Hepatocyte (in vitro differentiated cells): ENCODE measurements around the gene CD300LB. TPM values are rescaled to one million over a fixed set of nuclear protein-coding genes. Genes with fewer than 3 reads are reported as not detected.

ENCODE experiments used
- DNase-seq: peaks from one replicate; pipeline ENCODE4 v3.0.0-alpha.2; 2016; ENCODE audit warnings: low spot score
- H2AFZ ChIP-seq: fragments of 200-600 bp; sonication (generic); 2 replicates; pipeline ENCODE4 v1.6.0; 2016; ENCODE audit warnings: antibody characterized with exemption, mild to moderate bottlenecking
- H3K27ac ChIP-seq: fragments of 200-600 bp; sonication (generic); 2 replicates; pipeline ENCODE4 v1.5.1; 2016; ENCODE audit warnings: mild to moderate bottlenecking
- H3K27me3 ChIP-seq: fragments of 200-600 bp; sonication (generic); 2 replicates; pipeline ENCODE4 v1.6.1; 2016
- H3K36me3 ChIP-seq: fragments of 200-600 bp; sonication (generic); replicated peaks from 2 replicates; pipeline ENCODE4 v1.5.1; 2016; ENCODE audit warnings: low read depth; ENCODE audit not compliant: insufficient read depth
- H3K4me1 ChIP-seq: fragments of 200-600 bp; sonication (generic); 2 replicates; pipeline ENCODE4 v1.5.1; 2016; ENCODE audit warnings: mild to moderate bottlenecking, moderate library complexity; ENCODE audit not compliant: insufficient read depth
- H3K4me2 ChIP-seq: fragments of 200-600 bp; sonication (generic); 2 replicates; pipeline ENCODE4 v1.6.0; 2016
- H3K4me3 ChIP-seq: fragments of 200-600 bp; sonication (generic); 2 replicates; pipeline ENCODE4 v1.5.1; 2016; ENCODE audit warnings: mild to moderate bottlenecking
- H3K79me2 ChIP-seq: fragments of 200-600 bp; sonication (generic); 2 replicates; pipeline ENCODE4 v1.6.0; 2017; ENCODE audit warnings: mild to moderate bottlenecking
- H3K9me2 ChIP-seq: fragments of 200-600 bp; sonication (generic); replicated peaks from 2 replicates; pipeline ENCODE4 v1.6.0; 2017; ENCODE audit warnings: mild to moderate bottlenecking; ENCODE audit not compliant: insufficient read depth
- H3K9me3 ChIP-seq: fragments of 200-600 bp; sonication (generic); 2 replicates; pipeline ENCODE4 v1.5.1; 2016; ENCODE audit warnings: low read depth, mild to moderate bottlenecking
- H4K20me1 ChIP-seq: fragments of 200-600 bp; sonication (generic); 2 replicates; pipeline ENCODE4 v1.6.0; 2016; ENCODE audit warnings: mild to moderate bottlenecking; ENCODE audit not compliant: insufficient read depth, poor library complexity, severe bottlenecking
- EZH2 ChIP-seq: fragments of 200-600 bp; sonication (generic); IDR thresholded peaks from 2 replicates; pipeline ENCODE4 v1.6.1; 2016; ENCODE audit warnings: antibody characterized with exemption, mild to moderate bottlenecking, borderline replicate concordance
- EZH2phosphoT487 ChIP-seq: fragments of 200-600 bp; sonication (generic); IDR thresholded peaks from one replicate; pipeline ENCODE4 v1.6.1; 2018; ENCODE audit warnings: antibody characterized with exemption, mild to moderate bottlenecking, low read depth, moderate library complexity; ENCODE audit not compliant: unreplicated experiment, severe bottlenecking
- WGBS: methylation state at CpG from one replicate; pipeline ENCODE4 v1.1.6; 2016; ENCODE audit warnings: low lambda C conversion rate; ENCODE audit errors: missing lambda C conversion rate; 5-methylcytosine and 5-hydroxymethylcytosine counted together
- polyA plus RNA-seq: library from polyadenylated mRNA; unstranded; fragments of >200 nt; fragmentation: Nextera tagmentation; extraction: Ambion mirVana; gene quantifications from 2 replicates; pipeline ENCODE4 v1.2.1, GENCODE V29; 2016
- total RNA-seq: library from RNA; depleted of rRNA; stranded (reverse); fragments of >200 nt; gene quantifications from 2 replicates; pipeline ENCODE4 v1.2.3, GENCODE V29; 2014
- TF ChIP-seq, protein P1 (sequence below): fragments of 200-600 bp; sonication (generic); IDR thresholded peaks from 2 replicates; pipeline ENCODE4 v1.5.1; 2016; ENCODE audit warnings: antibody characterized with exemption, mild to moderate bottlenecking; ENCODE audit not compliant: poor library complexity

CD300LB gene
- total and polyA plus RNA-seq, 2 experiments from 2014 or later: not detected

- no peaks in the 10 kb centered on the region for H3K9me3 ChIP-seq
- H2AFZ ChIP-seq: no peak overlapping the region
- no peak for TF ChIP-seq EZH2
- TF ChIP-seq EZH2phosphoT487: no peak
- TF ChIP-seq, protein P1, sequence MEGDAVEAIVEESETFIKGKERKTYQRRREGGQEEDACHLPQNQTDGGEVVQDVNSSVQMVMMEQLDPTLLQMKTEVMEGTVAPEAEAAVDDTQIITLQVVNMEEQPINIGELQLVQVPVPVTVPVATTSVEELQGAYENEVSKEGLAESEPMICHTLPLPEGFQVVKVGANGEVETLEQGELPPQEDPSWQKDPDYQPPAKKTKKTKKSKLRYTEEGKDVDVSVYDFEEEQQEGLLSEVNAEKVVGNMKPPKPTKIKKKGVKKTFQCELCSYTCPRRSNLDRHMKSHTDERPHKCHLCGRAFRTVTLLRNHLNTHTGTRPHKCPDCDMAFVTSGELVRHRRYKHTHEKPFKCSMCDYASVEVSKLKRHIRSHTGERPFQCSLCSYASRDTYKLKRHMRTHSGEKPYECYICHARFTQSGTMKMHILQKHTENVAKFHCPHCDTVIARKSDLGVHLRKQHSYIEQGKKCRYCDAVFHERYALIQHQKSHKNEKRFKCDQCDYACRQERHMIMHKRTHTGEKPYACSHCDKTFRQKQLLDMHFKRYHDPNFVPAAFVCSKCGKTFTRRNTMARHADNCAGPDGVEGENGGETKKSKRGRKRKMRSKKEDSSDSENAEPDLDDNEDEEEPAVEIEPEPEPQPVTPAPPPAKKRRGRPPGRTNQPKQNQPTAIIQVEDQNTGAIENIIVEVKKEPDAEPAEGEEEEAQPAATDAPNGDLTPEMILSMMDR: no peak
- H4K20me1 ChIP-seq: no peaks in the 10 kb centered on the region
- no peaks in the 10 kb centered on the region for H3K79me2 ChIP-seq
- H3K4me2 ChIP-seq: no peak overlapping the region
- no peaks in the 10 kb centered on the region for H3K36me3 ChIP-seq
- 78% methylated on average over 3 of the region's 3 CpGs for WGBS
- no peak for DNase-seq
- no peaks in the 10 kb centered on the region for H3K4me1 ChIP-seq
- H3K27ac ChIP-seq: no peak overlapping the region
- no peak overlapping the region for H3K4me3 ChIP-seq
- peaks cover 9% of the 10 kb centered on the region for H3K27me3 ChIP-seq
- H3K9me2 ChIP-seq: no peaks in the 10 kb centered on the region
These were observed 5.6 kb upstream of the CD300LB start for GRCh38 chr17:74536890-74537289.

- Histone ChIP-seq H3K27me3 (no peaks in the 10 kb centered on the region), H3K4me1 (no peaks in the 10 kb centered on the region), H2AFZ (no peak overlapping the region), H4K20me1 (no peaks in the 10 kb centered on the region), H3K79me2 (no peaks in the 10 kb centered on the region), H3K9me2 (no peaks in the 10 kb centered on the region), H3K4me2 (no peak overlapping the region), H3K27ac (no peak overlapping the region), H3K4me3 (no peak overlapping the region), H3K36me3 (no peaks in the 10 kb centered on the region), H3K9me3 (no peaks in the 10 kb centered on the region)
- no peak for DNase-seq
- TF ChIP-seq, protein P1: no peak
- TF ChIP-seq EZH2 (no peak), EZH2phosphoT487 (no peak)
- WGBS: 72% methylated on average over 10 of the region's 10 CpGs
These were observed 840 bp upstream of the CD300LB start for GRCh38 chr17:74532115-74532514.

DNA sequence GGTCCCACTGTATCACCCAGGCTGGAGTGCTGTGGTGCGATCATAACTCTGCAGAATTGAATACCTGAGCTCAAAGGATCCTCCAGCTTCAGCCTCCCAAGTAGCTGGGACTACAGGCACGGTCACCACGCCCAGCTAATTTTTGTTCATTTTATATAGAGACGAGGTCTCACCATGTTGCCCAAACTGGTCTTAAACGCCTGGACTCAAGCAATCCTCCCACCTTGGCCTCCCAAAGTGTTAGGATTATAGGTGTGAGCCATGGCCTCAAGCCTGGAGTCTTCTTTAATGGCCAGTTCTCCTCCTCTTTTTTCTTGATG is 484 bp downstream of the CD300LB start:
- no peak for TF ChIP-seq EZH2
- no peak for TF ChIP-seq EZH2phosphoT487
- TF ChIP-seq, protein P1: no peak
- Histone ChIP-seq H3K4me2 (no peak overlapping the region), H2AFZ (no peak overlapping the region), H3K27me3 (no peaks in the 10 kb centered on the region), H3K27ac (no peak overlapping the region), H3K4me1 (no peaks in the 10 kb centered on the region), H3K4me3 (no peak overlapping the region), H3K9me2 (no peaks in the 10 kb centered on the region), H3K9me3 (no peaks in the 10 kb centered on the region), H3K36me3 (no peaks in the 10 kb centered on the region), H4K20me1 (no peaks in the 10 kb centered on the region), H3K79me2 (no peaks in the 10 kb centered on the region)
- 86% methylated on average over 5 of the region's 5 CpGs for WGBS
- DNase-seq: no peak

GRCh38 chr17:74529243-74529642 is 2.0 kb downstream of the CD300LB start:
- no peak overlapping the region for H2AFZ ChIP-seq
- no peaks in the 10 kb centered on the region for H3K36me3 ChIP-seq
- TF ChIP-seq, protein P1: no peak
- TF ChIP-seq EZH2phosphoT487 (no peak), EZH2 (no peak)
- no peak overlapping the region for H3K27ac ChIP-seq
- no peaks in the 10 kb centered on the region for H3K79me2 ChIP-seq
- H3K9me3 ChIP-seq: no peaks in the 10 kb centered on the region
- no peaks in the 10 kb centered on the region for H3K9me2 ChIP-seq
- no peaks in the 10 kb centered on the region for H4K20me1 ChIP-seq
- 76% methylated on average over 5 of the region's 5 CpGs for WGBS
- H3K27me3 ChIP-seq: no peaks in the 10 kb centered on the region
- no peaks in the 10 kb centered on the region for H3K4me1 ChIP-seq
- no peak overlapping the region for H3K4me2 ChIP-seq
- no peak overlapping the region for H3K4me3 ChIP-seq
- no peak for DNase-seq
